22Rv1 (cell line): ENCODE measurements around the gene NEURL4.

Experiments
- CTCF ChIP-seq: fragments of 450-650 bp; IDR thresholded peaks from 2 replicates; pipeline ENCODE4 v1.5.1; 2017; ENCODE audit warnings: mild to moderate bottlenecking
- ZFX ChIP-seq: fragments of 450-650 bp; IDR thresholded peaks from 2 replicates; pipeline ENCODE4 v1.6.1; 2017; ENCODE audit warnings: antibody characterized with exemption, borderline replicate concordance

GRCh38 chr17:7296189-7296861 is 32.8 kb downstream of the NEURL4 start:
- peak; percentile 98 for TF ChIP-seq CTCF
- TF ChIP-seq ZFX = no peak
